Measurements from ENCODE around the gene CELF3. TPM values are rescaled to one million over a fixed set of nuclear protein-coding genes. Genes with fewer than 3 reads are reported as not detected.

The CELF3 gene
- total and polyA plus RNA-seq, 2 donors (not counting 1 experiment from before 2014, with no cell fraction given): not detected

DNA sequence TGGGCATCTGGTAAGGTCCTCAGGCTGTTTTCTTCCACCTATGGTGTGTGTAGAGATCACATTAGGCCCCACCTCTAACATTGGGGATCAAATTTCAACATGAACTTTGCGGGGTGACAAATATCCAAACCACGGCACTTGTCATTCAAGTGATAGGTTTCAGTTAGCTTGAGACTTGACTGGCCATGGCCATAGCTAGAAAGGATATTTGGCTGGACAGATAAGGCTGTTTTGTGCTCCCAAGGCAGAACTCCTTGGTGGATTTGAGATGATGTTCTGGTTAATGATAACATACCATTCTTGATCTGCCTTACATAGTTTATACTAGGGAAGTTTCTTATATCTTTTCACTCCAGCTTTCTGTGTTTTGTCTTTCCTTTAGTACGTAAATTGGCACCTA lies 48.5 kb downstream of the CELF3 start:
- no peaks in the 10 kb centered on the region for H3K9me3 Mint-ChIP-seq (ENCODE audit: insufficient read depth)
- Histone ChIP-seq H3K27me3 (replicated peaks in 1 of 4; ENCODE audit: control extremely low read depth in 1 of 4, control insufficient read depth in 3 of 4, insufficient read depth in 4 of 4, low read length in 3 of 4) (no peaks in the 10 kb centered on the region), H3K4me3 (ENCODE audit: control extremely low read depth in 1 of 5, extremely low read depth in 1 of 5, insufficient read depth in 1 of 5, low read depth in 2 of 5, low read length in 4 of 5) (no peak overlapping the region), H3K9ac (ENCODE audit: low read length) (no peak overlapping the region), H4K20me1 (ENCODE audit: control insufficient read depth, insufficient read depth, low read length, poor library complexity, severe bottlenecking) (no peaks in the 10 kb centered on the region), H3K36me3 (replicated peaks in 1 of 2; ENCODE audit: control extremely low read depth in 1 of 2, control insufficient read depth in 1 of 2, extremely low read depth in 1 of 2, insufficient read depth in 2 of 2, low read length in 1 of 2) (peaks cover 5 to 23% of the 10 kb centered on the region in 2 experiments), H3K79me2 (ENCODE audit: control insufficient read depth, insufficient read depth, low read length) (no peaks in the 10 kb centered on the region), H3K9me3 (ENCODE audit: control extremely low read depth in 1 of 3, control insufficient read depth in 2 of 3, insufficient read depth in 1 of 3, low read length in 2 of 3) (peaks cover 0 to 4% (median 0%) of the 10 kb centered on the region in 3 donors), H3K4me2 (replicated peaks; ENCODE audit: low read depth, low read length, poor library complexity, severe bottlenecking) (no peak overlapping the region), H2AFZ (ENCODE audit: insufficient read depth, low read depth, low read length, poor library complexity, severe bottlenecking) (no peak overlapping the region), H3K27ac (ENCODE audit: low read length in 2 of 2) (no peak overlapping the region), H3K4me1 (ENCODE audit: control insufficient read depth in 2 of 2, insufficient read depth in 2 of 2, low read length in 2 of 2) (no peaks in the 10 kb centered on the region)
- no peaks in the 10 kb centered on the region for H3K27me3 Mint-ChIP-seq
- ATAC-seq (ENCODE audit: low read depth): no peak
- ChIA-PET POLR2A (no interaction called here), CTCF (interaction anchor here (0.6 kb wide), 1 partner anchor 471 kb away, joined by 3 read pairs; no protein-coding TSS in a partner anchor)
- no peak for DNase-seq
- no peaks in the 10 kb centered on the region for H3K4me1 Mint-ChIP-seq
- no peak overlapping the region for H3K27ac Mint-ChIP-seq
- 100% methylated on average over 1 of the region's 3 CpGs for WGBS (ENCODE audit: insufficient coverage)
- intact Hi-C loops (cut with micrococcal nuclease): no loop called here
- no peak overlapping the region for H3K4me3 Mint-ChIP-seq
- no peak for TF ChIP-seq EZH2 (IDR thresholded peaks at IDR 0.05; ENCODE audit: borderline replicate concordance, insufficient read depth, low read depth, low read length, poor library complexity, severe bottlenecking)
- TF ChIP-seq, protein P1, sequence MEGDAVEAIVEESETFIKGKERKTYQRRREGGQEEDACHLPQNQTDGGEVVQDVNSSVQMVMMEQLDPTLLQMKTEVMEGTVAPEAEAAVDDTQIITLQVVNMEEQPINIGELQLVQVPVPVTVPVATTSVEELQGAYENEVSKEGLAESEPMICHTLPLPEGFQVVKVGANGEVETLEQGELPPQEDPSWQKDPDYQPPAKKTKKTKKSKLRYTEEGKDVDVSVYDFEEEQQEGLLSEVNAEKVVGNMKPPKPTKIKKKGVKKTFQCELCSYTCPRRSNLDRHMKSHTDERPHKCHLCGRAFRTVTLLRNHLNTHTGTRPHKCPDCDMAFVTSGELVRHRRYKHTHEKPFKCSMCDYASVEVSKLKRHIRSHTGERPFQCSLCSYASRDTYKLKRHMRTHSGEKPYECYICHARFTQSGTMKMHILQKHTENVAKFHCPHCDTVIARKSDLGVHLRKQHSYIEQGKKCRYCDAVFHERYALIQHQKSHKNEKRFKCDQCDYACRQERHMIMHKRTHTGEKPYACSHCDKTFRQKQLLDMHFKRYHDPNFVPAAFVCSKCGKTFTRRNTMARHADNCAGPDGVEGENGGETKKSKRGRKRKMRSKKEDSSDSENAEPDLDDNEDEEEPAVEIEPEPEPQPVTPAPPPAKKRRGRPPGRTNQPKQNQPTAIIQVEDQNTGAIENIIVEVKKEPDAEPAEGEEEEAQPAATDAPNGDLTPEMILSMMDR (IDR thresholded peaks at IDR 0.05): no peak

DNA sequence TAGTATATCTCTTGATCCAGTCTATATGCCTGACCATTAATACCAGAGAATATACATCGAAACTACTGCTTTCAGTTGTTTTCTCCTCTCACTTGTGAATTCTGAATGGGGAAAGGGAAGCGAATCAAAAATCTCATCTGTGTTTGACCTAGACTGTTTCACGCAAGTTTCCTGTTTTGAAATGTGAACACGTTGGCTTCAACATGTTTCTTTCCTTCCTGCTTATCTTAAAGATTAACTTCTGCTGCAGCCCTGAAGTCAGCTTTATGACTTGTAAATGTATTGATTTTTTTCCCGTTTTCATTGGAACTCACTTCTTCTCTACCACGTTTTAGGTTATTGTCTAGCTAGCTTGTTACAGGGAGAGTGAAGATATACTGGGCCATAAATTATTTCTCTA lies 54.9 kb downstream of the CELF3 start:
- DNase-seq (no peak), ATAC-seq (ENCODE audit: low read depth) (no peak)
- Histone ChIP-seq H3K4me3 (ENCODE audit: control extremely low read depth in 1 of 5, extremely low read depth in 1 of 5, insufficient read depth in 1 of 5, low read depth in 2 of 5, low read length in 4 of 5) (no peak overlapping the region), H4K20me1 (ENCODE audit: control insufficient read depth, insufficient read depth, low read length, poor library complexity, severe bottlenecking) (no peaks in the 10 kb centered on the region), H3K36me3 (replicated peaks in 1 of 2; ENCODE audit: control extremely low read depth in 1 of 2, control insufficient read depth in 1 of 2, extremely low read depth in 1 of 2, insufficient read depth in 2 of 2, low read length in 1 of 2) (peaks cover 14 to 41% of the 10 kb centered on the region in 2 experiments), H3K4me2 (replicated peaks; ENCODE audit: low read depth, low read length, poor library complexity, severe bottlenecking) (no peak overlapping the region), H3K27me3 (replicated peaks in 1 of 4; ENCODE audit: control extremely low read depth in 1 of 4, control insufficient read depth in 3 of 4, insufficient read depth in 4 of 4, low read length in 3 of 4) (no peaks in the 10 kb centered on the region), H3K9me3 (ENCODE audit: control extremely low read depth in 1 of 3, control insufficient read depth in 2 of 3, insufficient read depth in 1 of 3, low read length in 2 of 3) (no peaks in the 10 kb centered on the region), H2AFZ (ENCODE audit: insufficient read depth, low read depth, low read length, poor library complexity, severe bottlenecking) (no peak overlapping the region), H3K9ac (ENCODE audit: low read length) (no peak overlapping the region), H3K27ac (ENCODE audit: low read length in 2 of 2) (no peak overlapping the region), H3K79me2 (ENCODE audit: control insufficient read depth, insufficient read depth, low read length) (no peaks in the 10 kb centered on the region), H3K4me1 (ENCODE audit: control insufficient read depth in 2 of 2, insufficient read depth in 2 of 2, low read length in 2 of 2) (no peaks in the 10 kb centered on the region)
- 48% methylated on average over 2 of the region's 6 CpGs for WGBS (ENCODE audit: insufficient coverage)
- ChIA-PET POLR2A (no interaction called here), CTCF (interaction anchor here (0.6 kb wide), 1 partner anchor 74 kb away, joined by 4 read pairs; no protein-coding TSS in a partner anchor)
- no peaks in the 10 kb centered on the region for H3K9me3 Mint-ChIP-seq (ENCODE audit: insufficient read depth)
- no peak for TF ChIP-seq EZH2 (IDR thresholded peaks at IDR 0.05; ENCODE audit: borderline replicate concordance, insufficient read depth, low read depth, low read length, poor library complexity, severe bottlenecking)
- TF ChIP-seq, protein P1 (IDR thresholded peaks at IDR 0.05): no peak
- H3K27ac Mint-ChIP-seq: no peak overlapping the region
- H3K27me3 Mint-ChIP-seq: no peaks in the 10 kb centered on the region
- no peak overlapping the region for H3K4me3 Mint-ChIP-seq
- intact Hi-C loops (cut with micrococcal nuclease): no loop called here
- H3K4me1 Mint-ChIP-seq: peaks cover 4% of the 10 kb centered on the region
